M059J (cell line): ENCODE results near the gene ORM2. TPM values are rescaled to one million over a fixed set of nuclear protein-coding genes. Genes with fewer than 3 reads are reported as not detected.

Experiments
- DNase-seq: peaks from one replicate; pipeline ENCODE4 v3.0.0-alpha.2; 2012; ENCODE audit warnings: low read depth
- total RNA-seq: library from RNA; depleted of rRNA; stranded (reverse); fragments of >200 nt; shearing (Covaris generic); gene quantifications from 2 replicates; pipeline ENCODE4 v1.2.3, GENCODE V29; 2014

Gene ORM2
- total RNA-seq, 1 experiment from 2014 or later: not detected

DNA sequence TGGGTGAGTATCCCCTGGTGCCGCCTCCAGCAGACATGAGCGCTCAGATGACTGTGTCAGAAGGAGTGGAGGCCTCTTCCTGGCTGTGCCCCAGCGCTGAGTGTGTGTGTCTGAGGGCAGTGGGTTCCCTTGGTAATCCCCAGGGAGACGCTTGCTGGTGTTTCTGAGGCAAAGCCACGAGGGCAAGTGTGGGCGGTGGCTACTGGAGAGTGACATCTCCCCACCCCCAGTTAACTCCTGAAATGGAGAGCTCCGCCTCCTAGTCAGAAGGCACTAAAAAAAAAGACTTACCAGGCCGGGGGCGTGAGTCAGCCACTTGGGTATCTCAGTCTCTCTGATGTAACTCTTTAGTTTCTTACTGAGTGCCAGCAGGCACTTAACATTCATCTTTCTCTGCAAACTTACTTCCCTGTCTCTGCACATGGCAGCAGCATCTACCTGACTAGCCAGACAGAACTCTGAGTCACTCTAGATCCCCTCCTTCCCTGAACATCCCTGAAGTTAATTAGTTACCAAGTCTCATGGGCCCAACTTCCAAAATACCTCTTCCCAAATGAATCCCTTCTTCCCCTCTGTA is 19.3 kb downstream of the ORM2 start:
- DNase-seq: peak; percentile 99

DNA sequence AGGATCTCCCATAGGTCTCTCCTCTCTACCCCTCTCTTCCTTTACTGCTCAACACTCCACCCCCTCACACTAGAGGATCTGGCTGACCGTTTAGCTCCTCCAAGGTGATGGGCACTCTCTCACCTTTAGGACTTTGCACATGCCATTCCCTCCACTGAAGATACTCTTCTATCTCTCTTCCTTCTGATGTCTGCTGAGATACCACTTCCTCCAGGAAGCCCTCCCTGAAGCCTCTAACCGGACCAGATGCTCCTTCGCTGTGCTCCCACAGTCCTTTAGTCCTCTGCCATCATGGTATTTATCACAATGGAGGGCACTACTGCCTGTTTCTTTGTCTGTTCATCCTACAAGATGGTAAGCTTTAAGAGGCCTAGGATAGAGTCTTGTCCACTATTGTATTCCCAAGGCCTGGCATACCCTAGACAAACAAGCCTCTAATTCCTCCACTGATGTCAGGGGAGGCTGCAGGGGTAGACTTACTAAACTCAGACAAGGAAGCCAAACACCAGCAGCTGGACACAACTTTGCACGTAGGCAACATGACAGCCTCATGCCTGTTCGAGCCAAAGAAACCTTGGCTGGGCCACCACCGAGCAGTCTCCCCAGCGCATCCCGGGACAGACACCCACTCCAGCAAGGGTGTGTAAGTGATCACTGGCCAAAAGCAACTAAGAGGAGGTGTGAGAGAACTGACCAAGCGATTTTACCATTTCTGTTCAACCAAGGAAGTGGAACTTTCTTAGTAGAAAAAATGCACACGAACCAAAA is 20.2 kb downstream of the ORM2 start:
- no peak for DNase-seq

DNA sequence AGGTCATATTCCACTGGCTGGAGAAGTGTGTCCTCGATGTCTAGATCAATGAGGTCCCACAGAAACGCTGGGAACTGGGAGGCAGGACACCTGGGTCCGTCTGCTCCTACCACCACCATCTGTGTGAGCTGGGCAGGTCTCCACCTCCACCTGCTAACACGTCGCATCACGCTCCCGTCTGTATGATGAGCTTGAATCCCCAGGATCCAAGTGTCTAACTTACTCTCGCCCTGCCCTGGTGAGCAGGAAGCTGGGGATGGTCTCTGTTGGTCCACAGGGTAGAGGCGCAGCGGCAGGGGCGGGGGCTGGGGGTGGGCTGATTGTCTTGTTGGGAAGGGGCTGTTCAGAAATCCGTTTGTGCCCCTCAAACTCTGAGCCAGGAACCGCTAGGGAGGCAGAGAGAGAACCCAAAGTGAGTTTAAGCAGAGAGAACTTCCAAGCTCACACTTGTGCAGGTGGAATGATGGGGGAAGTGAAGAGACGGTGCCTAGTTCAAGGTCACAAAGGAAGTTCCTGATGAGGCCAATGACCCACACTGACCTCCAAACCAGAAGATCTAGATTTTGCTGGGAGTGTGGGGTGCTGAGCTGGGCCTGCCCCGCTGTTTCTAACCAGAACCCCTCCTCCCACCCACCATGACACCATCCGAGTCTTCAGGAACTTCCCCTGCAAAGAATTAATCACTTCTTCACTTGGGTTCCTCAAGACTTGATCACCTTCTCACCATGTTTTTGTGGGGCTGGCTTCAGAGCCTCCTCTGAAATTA is 21.1 kb downstream of the ORM2 start:
- no peak for DNase-seq

DNA sequence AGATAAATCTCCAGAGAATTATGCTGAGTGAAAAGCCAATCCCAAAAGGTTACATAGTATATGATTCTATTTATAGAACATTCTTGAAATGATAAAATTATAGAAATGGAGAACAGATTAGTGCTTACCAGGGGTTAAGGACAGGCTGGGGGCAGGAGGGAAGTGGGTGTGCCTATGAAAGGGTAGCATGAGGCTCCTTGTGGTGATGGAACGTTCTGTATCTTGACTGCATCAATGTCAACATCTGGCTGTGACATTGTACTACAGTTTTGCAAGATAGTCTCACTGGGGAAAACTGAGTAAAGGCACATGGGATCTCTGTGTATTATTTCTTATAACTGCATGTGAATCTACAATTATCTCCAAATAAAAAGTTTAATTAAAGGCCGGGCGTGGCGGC is 22.3 kb downstream of the ORM2 start:
- DNase-seq: no peak

DNA sequence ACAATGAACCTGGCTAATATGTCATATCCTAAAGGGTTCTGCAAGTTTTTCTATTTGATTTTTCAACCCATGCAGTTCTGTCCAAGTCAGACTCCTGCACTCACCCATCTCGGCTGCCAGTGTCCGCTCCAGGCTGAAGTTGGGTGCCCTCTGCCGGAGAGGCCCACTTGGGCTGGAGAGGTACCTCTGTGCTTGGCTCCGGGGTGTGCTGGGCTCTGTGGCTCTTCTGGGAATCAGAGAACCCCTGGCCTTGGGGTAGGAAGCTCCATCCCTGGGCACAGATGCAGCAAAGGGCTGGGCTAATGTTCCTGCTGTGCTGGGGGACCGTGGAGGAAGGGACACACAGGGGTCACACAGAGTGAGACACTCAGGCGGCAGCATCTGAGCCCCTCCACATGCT is 26.2 kb downstream of the ORM2 start:
- DNase-seq: no peak

DNA sequence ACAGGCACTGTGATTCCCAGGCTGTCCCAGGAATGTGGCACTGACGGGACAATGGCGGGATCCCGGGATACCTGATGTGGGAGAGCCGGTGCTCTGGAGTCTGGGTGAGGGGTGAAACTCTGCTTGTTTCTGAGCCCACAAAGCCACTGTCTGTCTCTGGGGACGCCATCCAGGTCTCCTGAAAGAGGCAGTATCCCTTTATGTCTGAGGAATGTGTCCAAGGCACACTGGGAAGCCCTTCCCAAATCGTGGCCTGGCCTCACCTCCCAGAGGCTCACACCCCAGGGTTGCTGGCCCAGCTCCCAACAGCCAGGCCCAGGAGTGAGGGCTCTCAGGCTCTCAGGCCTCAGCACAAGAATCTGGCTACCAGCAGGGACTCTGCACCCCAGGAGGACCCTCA is 27.1 kb downstream of the ORM2 start:
- DNase-seq: no peak

DNA sequence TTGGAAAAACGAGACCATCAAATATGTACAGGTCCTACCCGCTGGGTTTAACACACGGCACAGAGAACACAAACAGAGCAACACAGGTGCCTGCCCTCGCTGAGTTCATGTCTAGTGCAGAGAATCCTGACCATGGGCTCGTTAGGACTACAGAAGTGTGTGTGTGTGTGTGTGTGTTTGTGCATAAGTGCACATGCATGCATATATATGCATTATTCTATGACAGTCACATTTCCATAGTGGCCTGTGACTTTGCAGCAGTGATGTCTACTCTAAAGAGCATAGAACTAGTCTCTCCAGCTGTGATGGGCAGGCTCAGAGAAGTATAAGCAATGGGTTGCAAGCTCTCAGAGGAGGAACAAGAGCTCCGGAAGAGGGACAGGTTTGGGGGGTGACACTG is 27.7 kb downstream of the ORM2 start:
- no peak for DNase-seq

DNA sequence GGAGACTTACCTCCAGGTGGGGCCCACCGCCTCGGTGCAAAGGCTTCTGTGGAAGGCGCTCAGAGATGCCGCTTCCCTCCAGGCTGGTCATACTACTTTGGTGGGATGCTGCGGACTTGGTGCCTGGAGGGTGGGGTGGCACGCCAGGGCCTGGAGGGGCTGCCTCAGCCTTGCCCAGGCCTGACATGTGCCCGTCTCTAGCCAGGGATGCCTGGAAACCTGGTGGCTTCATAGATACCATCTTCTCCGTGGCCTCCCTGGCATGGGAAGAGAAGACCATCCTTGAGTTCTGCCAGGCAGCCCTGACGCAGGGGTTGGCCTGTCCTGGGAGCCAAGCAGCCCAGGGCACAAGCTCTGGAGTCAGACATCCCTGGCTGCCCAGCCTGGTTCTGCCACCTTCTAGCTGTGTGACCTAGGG is 28.3 kb downstream of the ORM2 start:
- DNase-seq: no peak

DNA sequence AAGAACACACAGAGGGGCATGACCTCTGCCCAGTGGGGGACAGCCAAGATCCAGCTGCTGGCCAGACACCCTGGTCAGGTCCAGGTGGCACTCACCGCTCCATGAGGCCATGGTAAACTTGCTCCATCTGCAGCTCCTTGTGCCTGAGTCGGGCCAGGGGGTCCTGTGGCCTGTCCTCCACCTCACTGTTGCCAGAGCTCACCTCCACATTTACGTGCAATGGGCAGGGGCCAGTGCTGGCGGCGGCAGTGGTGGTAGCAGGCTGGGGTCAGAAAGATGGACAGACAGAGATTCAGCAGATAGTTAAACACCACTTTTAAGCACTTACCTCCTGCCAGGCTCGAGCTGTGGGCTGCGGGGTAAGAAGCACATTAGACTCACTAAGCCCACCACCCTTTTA is 30.1 kb downstream of the ORM2 start:
- DNase-seq: no peak

DNA sequence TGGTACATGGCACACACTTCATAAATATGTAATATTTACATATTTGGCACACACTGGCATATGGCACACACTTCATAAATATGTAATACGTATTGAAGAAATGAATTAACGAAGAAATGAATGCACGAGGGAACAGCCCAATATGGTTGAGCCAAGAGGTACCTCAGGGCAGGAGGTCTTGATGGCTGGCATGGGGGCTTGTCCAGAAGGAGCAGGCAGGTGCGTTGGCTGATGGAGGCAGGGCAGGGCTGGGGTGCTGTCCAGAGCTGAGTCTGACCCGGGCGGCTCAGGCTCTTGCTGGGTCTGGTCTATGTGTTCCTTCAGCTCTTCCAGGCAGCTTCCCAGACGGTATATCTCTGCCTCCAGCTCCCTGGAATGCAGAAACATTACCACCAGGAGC is 31.9 kb downstream of the ORM2 start:
- DNase-seq: no peak

DNA sequence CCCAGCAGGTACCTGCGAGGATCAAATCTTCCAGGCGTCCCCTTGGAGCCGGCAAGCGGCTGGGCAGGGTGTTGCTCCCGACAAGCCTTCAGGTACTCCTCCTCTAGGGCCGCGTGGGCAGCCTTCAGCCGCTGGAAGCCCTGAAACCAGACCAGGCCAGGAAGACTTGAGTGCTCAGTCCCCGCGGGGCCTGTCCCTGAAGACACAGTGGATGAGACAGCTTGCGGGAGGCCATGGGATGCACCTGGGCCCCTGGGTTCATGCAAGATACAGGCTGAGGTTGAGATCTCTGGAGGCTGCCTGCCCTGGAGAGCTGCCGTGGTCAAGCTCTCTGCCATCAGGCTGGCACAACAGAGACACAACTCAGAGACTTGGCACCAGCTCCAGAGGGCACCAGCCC is 32.7 kb downstream of the ORM2 start:
- no peak for DNase-seq

DNA sequence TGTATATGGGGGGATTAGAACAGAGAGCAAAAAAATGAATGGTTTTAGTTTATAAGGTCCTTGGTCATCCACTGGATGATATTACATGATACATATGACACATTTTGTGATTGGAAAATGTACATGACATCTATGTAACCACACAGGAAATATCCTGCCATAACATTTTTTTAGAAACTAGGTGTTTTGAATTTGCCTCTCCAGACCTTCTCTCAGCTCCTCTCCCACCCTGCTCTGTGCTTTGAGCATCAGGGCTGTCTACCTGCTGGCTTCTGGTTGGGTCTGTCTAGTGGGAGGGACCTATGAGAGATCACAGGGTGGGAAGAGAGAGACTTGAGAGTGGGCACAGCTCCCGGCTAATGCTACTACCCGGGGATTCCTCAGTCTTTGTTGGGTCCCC is 33.8 kb downstream of the ORM2 start:
- DNase-seq: no peak

DNA sequence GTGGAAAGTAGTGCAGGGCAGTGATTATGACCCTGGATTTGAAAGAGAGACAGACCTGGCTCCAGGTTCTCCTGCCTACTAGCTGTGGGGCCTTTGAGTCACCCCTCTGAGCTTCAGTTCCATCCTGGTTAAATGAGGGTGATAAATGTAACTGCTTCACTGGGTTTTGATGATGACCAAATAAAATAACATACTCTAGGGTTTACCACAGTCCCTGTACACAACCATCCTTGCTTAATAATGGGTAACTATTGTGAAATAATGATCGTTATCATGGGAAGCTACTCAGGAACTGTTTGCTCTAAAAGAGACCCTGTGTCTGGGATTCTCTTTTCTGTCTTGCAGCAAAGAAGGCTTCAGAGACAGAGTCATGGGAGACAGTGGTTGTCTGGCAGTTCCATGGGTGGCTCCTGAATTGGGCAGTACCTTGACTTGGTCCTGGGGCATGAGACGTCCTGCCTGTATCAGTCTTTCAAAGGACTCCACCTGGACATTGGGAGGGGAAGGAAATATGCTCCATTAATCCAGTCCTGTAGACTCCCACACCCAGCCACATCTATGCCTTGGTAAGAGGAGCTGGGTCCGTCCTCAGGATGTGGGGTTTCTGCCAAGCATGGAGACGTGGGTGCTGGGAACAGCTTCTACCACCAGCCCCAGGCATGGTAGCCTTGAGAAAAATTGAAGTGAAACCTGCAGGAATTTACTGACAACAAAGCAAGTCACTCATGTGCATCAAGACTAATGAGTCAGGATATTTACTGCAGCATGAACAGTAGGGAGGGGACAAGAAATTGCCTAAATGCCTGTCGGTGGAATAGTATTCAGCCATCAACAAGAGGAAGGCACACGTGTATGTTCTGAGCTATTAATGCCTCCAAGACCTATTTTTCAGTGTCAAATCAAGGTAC is 34.7 kb downstream of the ORM2 start:
- peak; percentile 98 for DNase-seq

DNA sequence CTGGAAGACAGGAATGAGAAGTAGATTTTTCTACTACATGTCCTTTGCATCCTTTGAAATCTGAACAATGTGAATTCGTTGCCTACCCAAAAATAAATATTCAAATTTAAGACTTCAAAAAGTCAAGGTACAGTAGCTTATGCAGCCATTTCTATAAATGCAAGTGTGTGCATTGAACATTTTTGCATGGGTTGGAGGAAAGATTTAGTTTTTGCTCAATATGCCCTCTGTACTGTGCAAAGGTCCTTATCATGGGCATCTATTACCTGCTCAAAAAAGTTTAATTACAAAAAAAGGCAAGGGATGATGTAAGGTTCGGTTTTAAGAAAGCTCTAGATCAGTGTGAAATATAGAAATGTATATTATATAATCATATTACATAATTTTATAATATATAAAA is 35.5 kb downstream of the ORM2 start:
- no peak for DNase-seq

DNA sequence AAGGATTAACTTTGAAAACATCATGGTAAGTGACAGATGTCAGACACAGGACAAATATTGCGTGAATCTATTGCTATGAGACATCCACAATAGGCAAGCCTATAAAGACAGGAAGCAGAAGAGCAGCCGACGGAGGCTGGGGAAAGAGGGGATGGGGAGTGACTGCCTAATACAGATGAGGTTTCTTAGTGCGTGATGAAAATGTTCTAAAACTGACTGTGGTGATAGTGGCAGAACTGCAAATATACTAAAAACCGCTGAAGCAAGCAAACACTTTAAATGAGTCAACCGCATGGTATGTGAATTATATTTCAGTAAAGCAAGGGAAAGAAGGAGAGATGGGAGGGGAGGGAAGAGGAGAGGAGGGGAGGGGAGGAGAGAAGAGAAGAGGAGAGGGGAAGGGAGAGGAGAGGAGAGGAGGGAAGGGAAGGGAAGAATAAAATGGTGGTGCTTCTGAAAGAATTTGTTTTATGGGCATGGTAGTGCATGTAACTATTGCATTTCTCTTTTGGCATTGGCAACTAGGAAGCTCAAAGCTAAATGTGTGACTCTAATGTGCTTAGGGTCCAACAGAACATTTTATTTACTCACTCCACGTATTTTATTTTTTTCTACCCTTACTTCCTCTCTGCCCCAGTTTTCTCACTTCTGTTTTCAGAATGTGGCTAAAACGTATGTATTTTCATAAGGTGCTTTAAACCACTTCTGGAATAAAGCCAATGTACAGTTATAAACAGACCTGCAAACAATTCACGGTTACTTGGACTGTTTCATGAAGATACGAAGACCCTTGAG is 36.9 kb downstream of the ORM2 start:
- peak; percentile 95 for DNase-seq

DNA sequence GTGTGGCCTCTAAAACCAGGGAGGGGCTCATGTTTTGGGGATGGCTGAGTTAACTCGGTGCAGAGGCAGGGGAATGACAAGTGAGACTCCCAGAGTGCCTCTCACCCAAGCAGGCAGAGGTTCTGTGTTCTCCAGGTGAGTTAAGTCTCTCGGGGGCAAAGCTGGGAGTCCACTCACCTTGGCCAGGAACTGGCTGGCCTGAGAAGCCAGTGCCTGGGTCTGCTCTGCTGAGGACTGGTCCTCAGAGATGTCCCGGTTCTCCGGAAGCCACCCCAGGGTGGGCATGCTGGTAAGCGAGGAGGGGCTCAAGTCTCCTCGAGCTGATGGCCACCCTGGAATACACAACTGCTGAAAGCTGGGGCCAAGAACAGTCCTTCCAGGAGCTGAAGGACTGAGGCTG is 37.7 kb downstream of the ORM2 start:
- DNase-seq: no peak

DNA sequence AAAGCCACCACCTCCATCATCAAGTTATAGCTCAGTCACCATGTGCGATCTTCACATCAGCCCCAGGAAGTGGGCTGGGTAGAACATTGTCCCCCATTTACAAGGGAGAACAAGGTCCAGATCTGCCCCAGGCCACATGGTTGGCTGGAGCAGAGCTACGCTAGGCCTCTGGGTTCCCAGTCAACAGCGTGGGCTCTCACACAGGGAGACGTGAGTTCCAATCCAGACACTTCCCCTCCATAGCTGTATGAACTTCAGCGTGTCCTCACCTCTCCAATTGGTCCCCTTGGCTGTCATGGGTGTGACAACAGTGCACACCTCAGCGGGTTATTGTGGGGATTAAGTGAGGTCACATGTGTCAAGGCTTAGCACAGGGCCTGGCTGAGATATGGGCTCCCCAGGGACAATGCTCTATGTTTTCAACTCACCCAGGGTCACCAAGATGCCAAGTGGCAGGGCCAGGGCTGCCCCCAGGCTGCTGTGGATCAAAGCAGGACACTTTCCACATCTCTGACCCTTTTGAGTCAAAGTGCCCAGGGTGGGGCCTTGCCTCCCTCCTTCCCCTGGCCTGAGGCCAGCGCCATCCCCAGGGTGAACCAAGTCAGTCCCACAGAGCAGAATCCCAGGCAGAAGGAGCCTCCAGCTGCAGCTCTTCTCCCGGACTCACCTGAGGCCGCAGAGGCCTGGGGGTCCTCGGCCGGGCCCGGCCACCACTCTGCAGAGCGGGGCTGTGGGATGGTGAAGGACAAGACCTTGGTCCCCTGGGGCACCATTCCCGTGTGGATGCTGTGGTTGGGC is 38.3 kb downstream of the ORM2 start:
- no peak for DNase-seq

DNA sequence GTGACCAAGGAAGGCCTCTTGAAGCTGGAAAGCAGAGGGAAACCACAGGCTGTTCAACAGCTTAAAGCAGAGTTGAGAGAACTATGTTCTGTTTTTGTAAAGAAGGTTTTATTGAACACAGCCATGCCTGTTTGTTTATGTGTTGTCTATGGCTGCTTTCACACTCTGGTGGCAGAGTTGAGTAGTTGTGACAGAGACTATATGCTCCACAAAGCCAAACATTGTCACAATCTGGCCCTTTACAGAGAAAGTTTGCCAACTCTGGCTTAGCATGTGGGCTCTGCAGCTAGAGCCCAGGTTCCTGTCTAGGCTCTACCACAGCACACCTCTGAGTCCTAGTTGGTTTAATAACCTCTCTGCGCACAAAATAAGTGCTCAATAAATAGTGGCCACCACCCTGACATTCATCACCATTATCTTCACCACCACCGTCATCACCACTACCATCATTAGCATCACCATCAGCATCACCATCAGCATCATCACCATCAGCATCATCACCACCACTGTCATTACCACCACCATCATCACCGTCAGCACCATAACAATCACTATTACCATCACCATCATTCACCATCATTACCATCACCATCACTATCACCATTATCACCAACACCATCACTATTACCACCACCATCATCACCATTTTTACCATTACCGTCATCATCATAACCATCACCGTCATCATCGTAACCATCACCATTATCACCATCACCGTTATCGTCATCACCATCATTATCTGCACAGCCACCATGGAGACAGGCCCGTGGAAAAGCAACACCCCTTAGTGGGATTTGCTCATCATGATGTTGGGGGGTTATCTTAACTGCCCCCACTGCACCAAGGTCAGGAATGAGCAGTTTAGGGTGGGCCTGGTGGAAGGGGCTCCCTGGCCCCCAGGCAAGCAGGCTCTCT is 39.8 kb downstream of the ORM2 start:
- no peak for DNase-seq

DNA sequence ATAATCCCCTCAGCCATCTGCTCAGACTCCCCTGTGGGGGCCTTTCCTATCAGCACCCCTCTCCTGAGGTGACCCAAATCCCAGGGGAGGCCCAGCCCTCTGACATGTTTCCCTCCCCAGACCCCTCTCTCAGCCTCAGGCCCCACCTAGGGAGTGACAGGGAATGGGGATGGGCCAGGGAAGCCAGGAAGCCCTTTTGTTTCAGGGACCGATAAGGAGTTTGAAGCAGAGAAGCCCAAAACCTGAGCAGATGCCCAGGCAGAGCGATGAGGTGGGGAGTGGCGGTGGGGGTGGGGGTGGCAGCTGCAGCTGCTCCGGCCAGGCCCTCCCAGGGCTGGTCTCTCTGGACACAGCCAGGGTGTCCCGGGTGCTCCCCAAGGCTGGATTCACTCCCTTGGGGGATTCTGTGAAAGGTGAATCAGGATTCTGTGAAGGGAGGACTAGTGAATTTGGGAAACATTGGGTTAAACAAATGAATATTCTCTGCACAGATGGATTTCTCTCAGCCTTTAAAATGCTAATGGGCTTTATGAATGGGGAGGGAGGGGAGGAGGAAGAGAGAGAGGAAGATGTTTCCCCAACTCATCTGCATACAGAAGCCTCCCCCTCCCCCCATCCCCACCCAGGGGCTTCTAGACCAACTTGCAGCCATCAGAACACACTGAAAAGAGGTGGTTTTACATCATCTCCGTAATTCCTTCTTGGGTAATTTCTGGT is 40.7 kb downstream of the ORM2 start:
- no peak for DNase-seq
